Left lung (tissue), 10 donors: Measurements from ENCODE around the gene PPP2R1A. TPM values are rescaled to one million over a fixed set of nuclear protein-coding genes. Genes with fewer than 3 reads are reported as not detected.

Source experiments
- ATAC-seq: fragments of 200-7000 bp; cut with Tn5 transposase; one replicate; pipeline ENCODE4 v1.9.1; 2020; ENCODE audit warnings: moderate library complexity
- DNase-seq, 4 donors: peaks; one replicate each; pipeline ENCODE4 v3.0.0-alpha.2; 2013 to 2020
- H3K27ac ChIP-seq, 2 donors: fragments of 200-600 bp; sonication (generic) in 1 of 2; one replicate each; pipeline versions ENCODE4 v1.5.0 to v1.8.0; 2020 to 2021
- H3K27me3 ChIP-seq, 2 donors: fragments of 200-600 bp; sonication (generic) in 1 of 2; one replicate each; pipeline versions ENCODE4 v1.5.0 to v1.8.0; 2020 to 2021
- H3K36me3 ChIP-seq, 2 donors: fragments of 200-600 bp; sonication (generic) in 1 of 2; one replicate each; pipeline versions ENCODE4 v1.5.0 to v1.8.0; 2020 to 2021
- H3K4me1 ChIP-seq, 2 donors: fragments of 200-600 bp; one replicate each; pipeline ENCODE4 v1.8.0; 2021
- H3K4me3 ChIP-seq, 2 donors: fragments of 200-600 bp; sonication (generic) in 1 of 2; one replicate each; pipeline versions ENCODE4 v1.5.0 to v1.8.0; 2020 to 2021; ENCODE audit warnings: mild to moderate bottlenecking in 1 of 2
- H3K9me3 ChIP-seq, 2 donors: fragments of 200-600 bp; sonication (generic) in 1 of 2; one replicate each; pipeline versions ENCODE4 v1.5.0 to v1.8.0; 2020 to 2021
- intact Hi-C, 2 donors: fragments of 100-400 bp; cut with DNase I; formaldehyde crosslinking; loops; one replicate each; pipeline versions ENCODE4 v1.11.2 to v1.14.2; 2022
- polyA plus RNA-seq, 6 donors: library from polyadenylated mRNA; unstranded; fragments of 120-200 nt; gene quantifications; one replicate each; pipeline ENCODE4 v1.2.1, GENCODE V29; 2013; ENCODE audit not compliant: insufficient read length in 6 of 6
- total RNA-seq, 2 donors: library from RNA; stranded (reverse); fragmentation: NEBNext Ultra II Directional; extraction: Animal tissue kit (Norgen Biotek cat#: 25700); gene quantifications; one replicate each; pipeline ENCODE4 v1.2.1, GENCODE V29; 2021
- TF ChIP-seq, protein P1 (sequence below), 2 donors: fragments of 200-600 bp; sonication (generic) in 1 of 2; IDR thresholded peaks; one replicate each; pipeline versions ENCODE4 v1.5.0 to v1.8.0; 2021; ENCODE audit warnings: antibody characterized with exemption in 2 of 2
- donor health status: DM: no; HTN: yes; CAD: no.
- donor health status: DM: no; HTN: no; CAD: no.

PPP2R1A gene
- total and polyA plus RNA-seq, 8 donors = 193 to 346 (median 325) TPM

- DNase-seq = no peak
- Histone ChIP-seq H3K27me3 (no peaks in the 10 kb centered on the region), H3K4me1 (peaks cover 11 to 48% of the 10 kb centered on the region in 2 donors), H3K36me3 (peaks cover 0 to 31% of the 10 kb centered on the region in 2 donors), H3K27ac (peak overlapping the region in 1 of 2 donors; percentile 99), H3K9me3 (no peaks in the 10 kb centered on the region), H3K4me3 (peak overlapping the region; percentile 79 to 92)
- ATAC-seq = no peak
- TF ChIP-seq, protein P1, sequence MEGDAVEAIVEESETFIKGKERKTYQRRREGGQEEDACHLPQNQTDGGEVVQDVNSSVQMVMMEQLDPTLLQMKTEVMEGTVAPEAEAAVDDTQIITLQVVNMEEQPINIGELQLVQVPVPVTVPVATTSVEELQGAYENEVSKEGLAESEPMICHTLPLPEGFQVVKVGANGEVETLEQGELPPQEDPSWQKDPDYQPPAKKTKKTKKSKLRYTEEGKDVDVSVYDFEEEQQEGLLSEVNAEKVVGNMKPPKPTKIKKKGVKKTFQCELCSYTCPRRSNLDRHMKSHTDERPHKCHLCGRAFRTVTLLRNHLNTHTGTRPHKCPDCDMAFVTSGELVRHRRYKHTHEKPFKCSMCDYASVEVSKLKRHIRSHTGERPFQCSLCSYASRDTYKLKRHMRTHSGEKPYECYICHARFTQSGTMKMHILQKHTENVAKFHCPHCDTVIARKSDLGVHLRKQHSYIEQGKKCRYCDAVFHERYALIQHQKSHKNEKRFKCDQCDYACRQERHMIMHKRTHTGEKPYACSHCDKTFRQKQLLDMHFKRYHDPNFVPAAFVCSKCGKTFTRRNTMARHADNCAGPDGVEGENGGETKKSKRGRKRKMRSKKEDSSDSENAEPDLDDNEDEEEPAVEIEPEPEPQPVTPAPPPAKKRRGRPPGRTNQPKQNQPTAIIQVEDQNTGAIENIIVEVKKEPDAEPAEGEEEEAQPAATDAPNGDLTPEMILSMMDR (IDR thresholded peaks at IDR 0.05) = no peak
- intact Hi-C loops = no loop called here
These were observed 1.5 kb downstream of the PPP2R1A start for GRCh38 chr19:52191389-52191788.

DNA sequence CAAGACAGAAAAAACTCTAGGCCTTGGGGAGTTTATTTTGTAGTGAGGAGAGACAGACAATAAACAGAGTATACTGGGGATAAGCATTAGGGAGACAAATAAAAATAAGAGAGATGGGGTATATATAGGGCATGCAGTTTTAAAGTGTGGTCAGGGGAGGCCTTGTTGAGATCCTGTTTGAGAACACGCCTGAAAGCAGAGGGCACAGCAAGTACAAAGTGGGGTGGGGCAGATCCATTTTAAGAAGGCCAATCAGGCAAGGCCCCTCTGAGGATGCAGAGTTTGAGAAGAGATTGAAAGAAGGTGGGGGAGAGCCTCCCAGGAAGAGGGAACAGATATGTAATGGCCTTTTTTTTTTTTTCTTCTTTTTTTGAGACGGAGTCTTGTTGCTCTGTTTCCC lies 2.1 kb downstream of the PPP2R1A start:
- peaks cover 0 to 35% of the 10 kb centered on the region in 2 donors for H3K36me3 ChIP-seq
- peak overlapping the region in 1 of 2 donors; percentile 92 for H3K4me3 ChIP-seq
- DNase-seq (no peak), ATAC-seq (no peak)
- TF ChIP-seq, protein P1 (IDR thresholded peaks at IDR 0.05) = no peak
- no peaks in the 10 kb centered on the region for H3K27me3 ChIP-seq
- intact Hi-C loops = no loop called here
- H3K4me1 ChIP-seq = peaks cover 11 to 48% of the 10 kb centered on the region in 2 donors
- H3K27ac ChIP-seq = no peak overlapping the region
- no peaks in the 10 kb centered on the region for H3K9me3 ChIP-seq

DNA sequence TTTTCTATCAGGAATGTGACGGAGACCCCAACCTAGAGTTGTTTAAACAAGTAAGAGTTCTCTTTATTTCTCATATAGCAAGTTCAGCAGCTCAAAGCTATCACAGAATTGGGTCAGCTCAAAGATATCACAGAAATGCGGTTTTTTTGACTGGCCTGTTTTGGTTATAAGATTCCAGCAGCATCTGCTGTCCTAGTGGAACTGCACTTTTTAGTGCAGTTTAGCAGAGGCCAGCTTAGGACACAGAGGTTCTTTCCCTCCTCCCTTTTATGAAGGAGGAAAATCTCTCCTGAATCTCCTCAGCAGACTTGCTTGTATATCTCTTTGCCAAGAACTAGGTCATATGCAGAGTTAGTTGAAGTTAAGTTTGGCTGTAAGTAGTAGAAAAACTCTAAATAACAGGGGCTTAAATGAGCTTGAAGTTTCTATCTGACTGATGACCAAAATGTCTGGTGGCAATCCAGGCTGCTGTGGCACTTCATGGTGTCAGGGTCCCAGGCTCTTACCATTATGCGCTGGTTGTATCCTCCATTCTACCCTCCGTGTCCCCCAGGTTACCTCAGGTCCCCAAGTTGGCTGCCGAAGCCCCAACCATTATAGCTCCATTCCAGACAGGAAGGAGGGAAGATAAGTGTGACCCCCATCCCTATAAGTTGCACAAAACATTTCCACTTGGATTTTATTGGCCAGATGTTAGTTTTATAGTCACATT lies 6.6 kb downstream of the PPP2R1A start:
- ATAC-seq = no peak
- Histone ChIP-seq H3K4me3 (no peak overlapping the region), H3K36me3 (peaks cover 0 to 63% of the 10 kb centered on the region in 2 donors), H3K4me1 (peaks cover under 1 to 38% of the 10 kb centered on the region in 2 donors), H3K9me3 (no peaks in the 10 kb centered on the region), H3K27ac (no peak overlapping the region), H3K27me3 (no peaks in the 10 kb centered on the region)
- intact Hi-C loops = no loop called here
- TF ChIP-seq, protein P1 (IDR thresholded peaks at IDR 0.05) = no peak
- DNase-seq = no peak

GRCh38 chr19:52197964-52198363 lies 8.1 kb downstream of the PPP2R1A start:
- DNase-seq (no peak), ATAC-seq (no peak)
- Histone ChIP-seq H3K9me3 (no peaks in the 10 kb centered on the region), H3K27me3 (no peaks in the 10 kb centered on the region), H3K27ac (no peak overlapping the region), H3K4me3 (no peak overlapping the region), H3K4me1 (peaks cover 0 to 23% of the 10 kb centered on the region in 2 donors), H3K36me3 (peaks cover 0 to 75% of the 10 kb centered on the region in 2 donors)
- intact Hi-C loops = no loop called here
- TF ChIP-seq, protein P1 (IDR thresholded peaks at IDR 0.05) = no peak

GRCh38 chr19:52198678-52199077 lies 8.8 kb downstream of the PPP2R1A start:
- Histone ChIP-seq H3K4me1 (peaks cover 0 to 22% of the 10 kb centered on the region in 2 donors), H3K27ac (no peak overlapping the region), H3K4me3 (no peak overlapping the region), H3K9me3 (no peaks in the 10 kb centered on the region), H3K36me3 (peaks cover 0 to 75% of the 10 kb centered on the region in 2 donors), H3K27me3 (no peaks in the 10 kb centered on the region)
- intact Hi-C loops = no loop called here
- TF ChIP-seq, protein P1 (IDR thresholded peaks at IDR 0.05) = no peak
- DNase-seq (no peak), ATAC-seq (no peak)
